ENCODE data around the gene TNNI3.

Gene TNNI3

GRCh38 chr19:55186080-55186479 lies 28.5 kb upstream of the TNNI3 start:
- no peaks in the 10 kb centered on the region for H3K36me3 ChIP-seq (ENCODE audit: control insufficient read depth, insufficient read depth, low read length)
- H3K27ac ChIP-seq (ENCODE audit: low read depth, low read length, severe bottlenecking) = no peak overlapping the region
- WGBS, 2 experiments (ENCODE audit: insufficient coverage in 2 of 2) = 83 to 91% methylated on average over 7 to 12 of the region's 12 CpGs
- H3K9me3 ChIP-seq (ENCODE audit: control insufficient read depth, low read length) = no peaks in the 10 kb centered on the region
- H3K4me1 ChIP-seq (ENCODE audit: control insufficient read depth, insufficient read depth, low read length, poor library complexity, severe bottlenecking) = peaks cover 4% of the 10 kb centered on the region
- no peak overlapping the region for H3K4me3 ChIP-seq (ENCODE audit: extremely low read depth, insufficient read depth, low read length, poor library complexity, severe bottlenecking)

- no peak overlapping the region for H3K27ac ChIP-seq (ENCODE audit: low read depth, low read length, severe bottlenecking)
- WGBS, 2 experiments (ENCODE audit: insufficient coverage in 2 of 2) = 72 to 74% methylated on average over 16 to 20 of the region's 20 CpGs
- H3K4me3 ChIP-seq (ENCODE audit: extremely low read depth, insufficient read depth, low read length, poor library complexity, severe bottlenecking) = no peak overlapping the region
- H3K9me3 ChIP-seq (ENCODE audit: control insufficient read depth, low read length) = no peaks in the 10 kb centered on the region
- H3K36me3 ChIP-seq (ENCODE audit: control insufficient read depth, insufficient read depth, low read length) = no peaks in the 10 kb centered on the region
- H3K4me1 ChIP-seq (ENCODE audit: control insufficient read depth, insufficient read depth, low read length, poor library complexity, severe bottlenecking) = peaks cover 2% of the 10 kb centered on the region
Measured at GRCh38 chr19:55181740-55182139, 24.2 kb upstream of the TNNI3 start.

DNA sequence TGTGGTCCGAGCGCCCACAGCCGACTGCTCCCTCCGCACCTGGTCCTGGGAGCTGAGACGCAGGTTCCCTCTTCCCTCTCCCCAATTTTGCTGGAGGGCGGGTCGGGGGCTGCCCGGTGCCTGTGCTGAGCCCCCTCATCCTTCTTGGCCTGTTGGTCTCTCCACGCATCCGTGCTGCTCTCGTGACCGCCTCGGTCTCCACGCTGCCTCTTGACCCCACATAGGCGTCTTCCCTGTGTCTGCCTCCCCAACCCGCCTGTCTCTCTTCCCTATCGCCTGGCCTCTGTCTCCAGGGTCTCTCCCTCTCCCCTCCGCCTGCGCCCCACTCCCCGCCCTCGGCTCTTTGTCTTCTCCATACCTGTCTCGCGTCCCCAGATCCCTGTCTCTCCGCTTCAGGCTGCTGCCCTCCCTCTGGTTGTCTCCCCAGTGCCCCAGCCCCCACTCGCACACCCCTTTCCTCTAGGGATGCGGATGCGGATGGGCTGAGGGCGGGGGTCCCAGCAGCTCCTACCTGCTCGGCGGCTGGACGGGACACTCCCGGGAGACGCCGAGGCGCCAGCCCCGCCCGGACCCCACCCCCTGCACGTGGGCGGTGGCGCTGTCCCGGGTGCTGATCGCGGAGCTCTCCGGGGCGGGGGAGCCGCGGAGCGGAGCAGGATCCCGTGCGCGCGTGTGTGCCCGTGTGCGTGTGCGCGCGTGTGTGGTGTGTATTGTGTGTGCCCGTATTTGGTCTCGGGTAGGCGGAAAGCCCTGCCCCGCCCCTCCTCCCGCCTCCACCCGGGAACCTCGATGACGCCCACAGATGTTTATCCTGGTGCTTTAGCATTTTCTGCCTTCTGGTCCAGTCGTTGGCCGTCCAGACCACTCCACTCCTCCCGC lies 22.3 kb upstream of the TNNI3 start, which contains the start of gene SYT5:
SYT5 (minus strand) TSS at position 684 of the 879 bp plus-strand sequence. CDS start 1,248 bp downstream, outside the sequence.
- Histone ChIP-seq H3K4me3 (ENCODE audit: extremely low read depth, insufficient read depth, low read length, poor library complexity, severe bottlenecking) (peak within 1 kb of the TSS; percentile 37), H3K4me1 (ENCODE audit: control insufficient read depth, insufficient read depth, low read length, poor library complexity, severe bottlenecking) (peaks cover 2% of the 10 kb centered on the region), H3K36me3 (ENCODE audit: control insufficient read depth, insufficient read depth, low read length) (no peaks in the 10 kb centered on the region), H3K9me3 (ENCODE audit: control insufficient read depth, low read length) (no peaks in the 10 kb centered on the region), H3K27ac (ENCODE audit: low read depth, low read length, severe bottlenecking) (peak within 1 kb of the TSS; percentile 53)
- WGBS, 2 experiments (ENCODE audit: insufficient coverage in 2 of 2) = 4 to 5% methylated on average over 37 to 40 of the region's 68 CpGs

- WGBS, 2 experiments (ENCODE audit: insufficient coverage in 2 of 2) = 2 to 3% methylated on average over 44 to 53 of the region's 61 CpGs
Measured at GRCh38 chr19:55178781-55179599, 21.5 kb upstream of the TNNI3 start.

GRCh38 chr19:55176076-55176475 lies 18.5 kb upstream of the TNNI3 start:
- H3K4me3 ChIP-seq (ENCODE audit: extremely low read depth, insufficient read depth, low read length, poor library complexity, severe bottlenecking) = no peak overlapping the region
- H3K36me3 ChIP-seq (ENCODE audit: control insufficient read depth, insufficient read depth, low read length) = no peaks in the 10 kb centered on the region
- H3K4me1 ChIP-seq (ENCODE audit: control insufficient read depth, insufficient read depth, low read length, poor library complexity, severe bottlenecking) = peaks cover 5% of the 10 kb centered on the region
- 25 to 42% methylated on average over 2 of the region's 2 CpGs for WGBS, 2 experiments (ENCODE audit: insufficient coverage in 2 of 2)
- H3K27ac ChIP-seq (ENCODE audit: low read depth, low read length, severe bottlenecking) = no peak overlapping the region
- no peaks in the 10 kb centered on the region for H3K9me3 ChIP-seq (ENCODE audit: control insufficient read depth, low read length)

More at GRCh38 chr19:55178781-55179599, 21.5 kb upstream of the TNNI3 start:
- H3K36me3 ChIP-seq (ENCODE audit: control insufficient read depth, insufficient read depth, low read length) = no peaks in the 10 kb centered on the region
- H3K4me1 ChIP-seq (ENCODE audit: control insufficient read depth, insufficient read depth, low read length, poor library complexity, severe bottlenecking) = peaks cover 2% of the 10 kb centered on the region
- peak overlapping the region; percentile 53 for H3K27ac ChIP-seq (ENCODE audit: low read depth, low read length, severe bottlenecking)
- peak overlapping the region; percentile 37 for H3K4me3 ChIP-seq (ENCODE audit: extremely low read depth, insufficient read depth, low read length, poor library complexity, severe bottlenecking)
- no peaks in the 10 kb centered on the region for H3K9me3 ChIP-seq (ENCODE audit: control insufficient read depth, low read length)

DNA sequence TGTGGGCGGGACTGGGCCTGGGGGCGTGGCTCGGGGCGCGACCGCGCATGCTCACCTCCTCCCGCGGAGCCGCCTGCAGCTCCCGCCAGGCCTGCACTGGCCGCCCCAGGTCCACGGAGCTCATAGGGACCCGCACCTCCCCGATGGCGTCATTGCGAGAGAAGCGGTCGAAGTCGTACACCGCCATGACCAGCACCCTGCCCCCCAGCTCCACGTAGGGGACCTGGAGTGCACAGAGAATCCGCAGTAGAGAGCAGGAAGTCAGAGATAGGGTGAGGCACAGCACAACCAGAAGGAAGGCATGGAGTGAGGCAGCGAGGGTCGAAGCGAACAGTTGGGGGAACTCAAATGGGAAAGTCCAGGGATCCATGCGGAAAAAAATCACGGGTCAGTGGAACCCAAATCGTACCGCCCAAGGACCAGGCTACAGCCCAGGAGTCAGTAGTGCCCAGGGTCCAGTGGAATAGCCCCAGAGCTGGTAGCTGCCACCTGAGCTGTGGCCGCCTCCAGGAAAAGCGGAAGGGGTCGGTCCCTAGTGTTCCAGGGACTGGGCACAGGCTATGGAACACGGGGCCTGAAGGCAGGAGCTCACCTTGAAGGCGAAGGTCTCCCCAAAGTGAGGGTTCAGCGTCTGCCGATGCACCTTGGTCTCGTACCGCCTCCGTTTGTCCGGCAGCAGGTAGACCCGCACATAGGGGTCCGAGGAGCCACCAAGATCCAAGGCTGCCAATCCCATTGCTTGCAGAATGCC lies 17.8 kb upstream of the TNNI3 start:
- no peaks in the 10 kb centered on the region for H3K36me3 ChIP-seq (ENCODE audit: control insufficient read depth, insufficient read depth, low read length)
- no peaks in the 10 kb centered on the region for H3K9me3 ChIP-seq (ENCODE audit: control insufficient read depth, low read length)
- H3K4me1 ChIP-seq (ENCODE audit: control insufficient read depth, insufficient read depth, low read length, poor library complexity, severe bottlenecking) = peaks cover 5% of the 10 kb centered on the region
- WGBS, 2 experiments (ENCODE audit: insufficient coverage in 2 of 2) = 89 to 90% methylated on average over 41 to 42 of the region's 43 CpGs
- no peak overlapping the region for H3K27ac ChIP-seq (ENCODE audit: low read depth, low read length, severe bottlenecking)
- no peak overlapping the region for H3K4me3 ChIP-seq (ENCODE audit: extremely low read depth, insufficient read depth, low read length, poor library complexity, severe bottlenecking)

GRCh38 chr19:55174425-55175116 lies 17.0 kb upstream of the TNNI3 start:
- WGBS, 2 experiments (ENCODE audit: insufficient coverage in 2 of 2) = 80 to 87% methylated on average over 14 to 19 of the region's 21 CpGs
- Histone ChIP-seq H3K9me3 (ENCODE audit: control insufficient read depth, low read length) (no peaks in the 10 kb centered on the region), H3K4me3 (ENCODE audit: extremely low read depth, insufficient read depth, low read length, poor library complexity, severe bottlenecking) (no peak overlapping the region), H3K4me1 (ENCODE audit: control insufficient read depth, insufficient read depth, low read length, poor library complexity, severe bottlenecking) (peaks cover 5% of the 10 kb centered on the region), H3K27ac (ENCODE audit: low read depth, low read length, severe bottlenecking) (no peak overlapping the region), H3K36me3 (ENCODE audit: control insufficient read depth, insufficient read depth, low read length) (no peaks in the 10 kb centered on the region)

- WGBS, 2 experiments (ENCODE audit: insufficient coverage in 2 of 2) = 0 to 1% methylated on average over 21 to 22 of the region's 37 CpGs
- no peaks in the 10 kb centered on the region for H3K9me3 ChIP-seq (ENCODE audit: control insufficient read depth, low read length)
- H3K4me1 ChIP-seq (ENCODE audit: control insufficient read depth, insufficient read depth, low read length, poor library complexity, severe bottlenecking) = peaks cover 5% of the 10 kb centered on the region
- no peaks in the 10 kb centered on the region for H3K36me3 ChIP-seq (ENCODE audit: control insufficient read depth, insufficient read depth, low read length)
- peak overlapping the region; percentile 52 for H3K4me3 ChIP-seq (ENCODE audit: extremely low read depth, insufficient read depth, low read length, poor library complexity, severe bottlenecking)
- no peak overlapping the region for H3K27ac ChIP-seq (ENCODE audit: low read depth, low read length, severe bottlenecking)
Measured at GRCh38 chr19:55173714-55174409, 16.3 kb upstream of the TNNI3 start.

- no peak overlapping the region for H3K27ac ChIP-seq (ENCODE audit: low read depth, low read length, severe bottlenecking)
- WGBS, 2 experiments (ENCODE audit: insufficient coverage in 2 of 2) = 1 to 2% methylated on average over 25 to 28 of the region's 32 CpGs
Measured at GRCh38 chr19:55173186-55173713, 15.7 kb upstream of the TNNI3 start.

More at GRCh38 chr19:55173186-55173713, 15.7 kb upstream of the TNNI3 start:
- Histone ChIP-seq H3K4me1 (ENCODE audit: control insufficient read depth, insufficient read depth, low read length, poor library complexity, severe bottlenecking) (peaks cover 4% of the 10 kb centered on the region), H3K9me3 (ENCODE audit: control insufficient read depth, low read length) (no peaks in the 10 kb centered on the region), H3K4me3 (ENCODE audit: extremely low read depth, insufficient read depth, low read length, poor library complexity, severe bottlenecking) (peak overlapping the region; percentile 52), H3K36me3 (ENCODE audit: control insufficient read depth, insufficient read depth, low read length) (no peaks in the 10 kb centered on the region)
